Hepatic stellate cell (primary cell): ENCODE results near the gene ASPSCR1.

ENCODE experiments used
- DNase-seq: peaks from one replicate; pipeline ENCODE4 v3.0.0; 2011; ENCODE audit warnings: low spot score

Gene ASPSCR1

GRCh38 chr17:81999976-82000802, 22.8 kb downstream of the ASPSCR1 start:
- no peak for DNase-seq

DNA sequence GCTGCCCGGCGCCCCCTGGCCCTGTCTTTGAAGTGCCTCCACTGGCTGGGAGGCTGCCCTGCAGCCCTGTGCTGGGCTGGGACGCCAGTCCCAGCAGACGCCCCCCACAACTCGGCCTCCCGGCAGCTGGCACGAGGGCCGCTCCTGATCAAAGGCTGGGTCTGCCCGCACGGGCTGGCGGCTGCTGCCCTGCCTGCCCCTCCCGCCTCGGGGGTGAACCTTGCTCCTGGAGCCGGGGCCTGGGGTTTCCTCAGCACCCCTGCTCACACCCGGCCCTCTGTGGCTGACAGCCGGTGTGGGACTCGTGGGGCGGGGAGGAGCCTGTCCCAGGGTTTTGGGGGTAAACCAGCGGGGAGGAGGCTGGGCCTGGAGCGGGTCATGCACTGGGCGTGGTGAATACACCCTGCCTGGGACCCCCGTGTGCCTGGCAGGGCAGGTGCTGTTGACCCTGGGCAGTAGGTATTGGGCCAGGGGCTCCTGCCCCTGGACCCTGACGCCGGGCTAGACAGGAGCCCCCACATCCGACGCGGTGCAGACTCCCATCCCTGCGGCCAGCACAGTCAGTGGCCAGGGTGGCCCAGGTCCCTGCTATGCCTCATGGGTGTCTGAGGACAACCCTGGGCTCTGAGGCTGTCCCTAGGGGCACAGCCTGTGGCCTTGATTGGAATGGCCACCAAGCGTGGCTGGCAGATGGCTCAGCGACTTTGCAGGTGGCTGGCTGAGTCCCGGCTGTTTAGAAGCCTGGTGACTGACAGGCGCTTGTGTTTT, 23.6 kb downstream of the ASPSCR1 start:
- DNase-seq = no peak

DNA sequence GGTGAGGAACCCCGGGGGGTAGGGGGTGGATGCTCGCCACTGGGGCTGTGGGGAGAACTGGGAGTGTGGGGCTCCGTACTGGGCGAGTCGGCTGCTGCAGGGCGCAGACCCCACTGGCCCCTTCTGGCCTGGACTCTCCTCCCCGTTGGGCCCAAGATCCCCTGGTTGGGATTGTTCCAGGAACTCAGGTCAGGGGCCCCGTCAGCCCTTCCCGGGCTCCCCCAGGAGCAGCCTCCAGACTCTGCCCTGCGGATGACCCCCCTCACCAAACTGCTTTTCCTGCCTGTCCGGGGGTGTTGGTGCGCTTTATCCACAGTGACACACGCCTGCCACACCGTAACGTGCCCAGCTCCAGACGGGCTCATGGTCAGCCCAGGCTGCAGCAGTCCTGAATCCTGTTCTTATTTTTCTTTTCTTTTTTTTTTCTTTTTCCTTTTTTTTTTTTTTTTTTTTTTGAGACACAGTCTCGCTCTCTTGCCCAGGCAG, 24.2 kb downstream of the ASPSCR1 start:
- DNase-seq = no peak

DNA sequence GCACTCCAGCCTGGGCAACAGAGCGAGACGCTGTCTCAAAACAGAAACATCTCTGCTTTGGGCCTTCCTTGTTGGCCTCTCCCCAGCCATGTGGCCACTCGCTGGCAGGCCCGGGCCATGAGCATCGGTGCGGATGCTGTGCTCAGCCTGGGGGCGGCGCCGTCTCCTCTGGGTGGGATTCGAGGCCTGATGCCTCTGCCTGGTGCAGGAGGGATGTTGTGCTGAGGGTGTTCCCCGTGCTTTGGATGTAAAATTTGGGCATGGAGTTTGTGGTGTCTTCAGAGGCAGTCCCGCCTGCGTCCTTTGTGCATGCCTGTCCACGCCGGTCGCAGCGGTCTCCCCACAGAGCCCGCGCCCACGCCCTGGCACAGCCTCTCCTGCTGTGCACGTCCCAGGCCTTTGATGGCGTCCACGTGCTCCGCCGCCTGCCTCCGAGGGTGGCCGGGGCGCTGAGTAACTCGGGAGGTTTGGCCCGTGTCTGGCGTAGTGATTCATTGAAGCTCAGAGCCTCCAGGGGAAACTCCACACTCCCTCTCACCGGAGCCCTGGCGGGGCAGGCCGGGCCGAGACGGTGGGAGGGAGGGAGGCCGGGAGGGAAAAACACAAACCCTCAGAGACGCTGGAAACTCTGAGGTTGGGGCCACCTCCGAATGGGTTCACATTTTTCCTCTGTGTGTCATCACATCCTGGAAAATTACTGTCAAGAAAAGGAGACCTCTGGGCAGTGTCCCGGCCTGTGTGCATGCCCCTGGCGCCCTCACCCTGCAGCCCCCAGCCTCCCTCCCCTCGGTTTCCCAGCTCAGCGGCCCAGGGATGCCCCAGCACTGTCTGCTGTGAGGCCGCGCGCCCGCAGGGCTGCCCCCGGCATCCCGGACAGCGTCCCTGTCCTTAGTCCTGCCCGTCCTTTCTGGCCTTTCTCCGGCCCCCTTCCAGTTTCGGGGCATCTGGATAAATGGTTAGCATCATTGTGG, 26.3 kb downstream of the ASPSCR1 start:
- peak; percentile 98 for DNase-seq

GRCh38 chr17:82004517-82005455, 27.4 kb downstream of the ASPSCR1 start:
- DNase-seq = no peak

- DNase-seq = no peak
Observed at GRCh38 chr17:82005701-82006348, 28.4 kb downstream of the ASPSCR1 start.

GRCh38 chr17:82006468-82007227, 29.2 kb downstream of the ASPSCR1 start:
- DNase-seq = no peak

DNA sequence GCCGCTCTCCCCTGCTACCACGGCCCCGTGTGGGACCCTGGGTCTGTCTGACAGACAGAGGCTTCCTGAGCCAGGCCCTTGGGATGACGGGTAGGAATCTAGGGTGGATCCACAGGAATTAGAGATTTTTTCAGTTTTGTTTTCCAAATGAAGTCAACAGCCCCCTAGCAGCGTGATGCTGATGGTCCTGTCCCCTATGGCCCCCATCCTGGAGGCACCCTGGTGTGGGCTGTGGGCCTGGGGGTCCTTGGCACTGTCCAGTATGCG, 29.7 kb downstream of the ASPSCR1 start:
- no peak for DNase-seq

- DNase-seq = no peak
Observed at GRCh38 chr17:82007495-82008257, 30.2 kb downstream of the ASPSCR1 start.

DNA sequence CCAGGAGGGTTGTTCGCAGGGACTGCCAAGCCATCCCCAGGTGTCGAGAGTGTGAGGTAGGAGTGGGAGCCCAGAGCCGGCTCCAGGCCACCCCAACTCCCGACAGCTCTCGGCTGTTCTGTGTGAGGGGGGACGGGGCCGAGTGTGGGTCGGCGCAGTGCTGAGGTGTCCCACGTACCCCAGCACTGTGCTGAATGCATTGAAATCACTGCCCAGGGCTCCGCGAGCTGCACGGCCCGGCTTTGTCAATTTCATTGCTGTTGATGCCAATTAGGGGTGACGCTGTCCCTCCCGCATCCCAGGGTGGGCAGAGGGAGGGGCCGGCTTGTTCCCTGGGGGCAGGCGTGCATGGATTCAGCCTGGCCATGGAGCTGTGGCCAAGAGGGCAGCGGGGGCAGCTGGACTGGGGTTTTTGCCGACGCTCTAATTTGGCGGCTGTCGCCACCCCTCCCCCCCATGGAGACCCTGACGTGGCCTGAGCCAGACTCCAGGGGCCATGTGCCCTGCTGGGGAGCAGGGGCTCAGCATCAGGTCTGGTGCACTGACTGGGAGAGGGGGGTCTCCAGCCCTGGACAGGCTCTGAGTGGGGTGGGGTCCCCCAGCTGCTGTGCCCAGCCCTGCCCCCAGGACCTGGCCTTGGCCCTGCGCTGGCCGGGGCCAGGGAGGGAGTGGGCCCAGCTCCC, 31.0 kb downstream of the ASPSCR1 start:
- no peak for DNase-seq

GRCh38 chr17:82008941-82009405, 31.5 kb downstream of the ASPSCR1 start:
- no peak for DNase-seq

- DNase-seq = no peak
Observed at GRCh38 chr17:82009413-82009812, 32.0 kb downstream of the ASPSCR1 start.

DNA sequence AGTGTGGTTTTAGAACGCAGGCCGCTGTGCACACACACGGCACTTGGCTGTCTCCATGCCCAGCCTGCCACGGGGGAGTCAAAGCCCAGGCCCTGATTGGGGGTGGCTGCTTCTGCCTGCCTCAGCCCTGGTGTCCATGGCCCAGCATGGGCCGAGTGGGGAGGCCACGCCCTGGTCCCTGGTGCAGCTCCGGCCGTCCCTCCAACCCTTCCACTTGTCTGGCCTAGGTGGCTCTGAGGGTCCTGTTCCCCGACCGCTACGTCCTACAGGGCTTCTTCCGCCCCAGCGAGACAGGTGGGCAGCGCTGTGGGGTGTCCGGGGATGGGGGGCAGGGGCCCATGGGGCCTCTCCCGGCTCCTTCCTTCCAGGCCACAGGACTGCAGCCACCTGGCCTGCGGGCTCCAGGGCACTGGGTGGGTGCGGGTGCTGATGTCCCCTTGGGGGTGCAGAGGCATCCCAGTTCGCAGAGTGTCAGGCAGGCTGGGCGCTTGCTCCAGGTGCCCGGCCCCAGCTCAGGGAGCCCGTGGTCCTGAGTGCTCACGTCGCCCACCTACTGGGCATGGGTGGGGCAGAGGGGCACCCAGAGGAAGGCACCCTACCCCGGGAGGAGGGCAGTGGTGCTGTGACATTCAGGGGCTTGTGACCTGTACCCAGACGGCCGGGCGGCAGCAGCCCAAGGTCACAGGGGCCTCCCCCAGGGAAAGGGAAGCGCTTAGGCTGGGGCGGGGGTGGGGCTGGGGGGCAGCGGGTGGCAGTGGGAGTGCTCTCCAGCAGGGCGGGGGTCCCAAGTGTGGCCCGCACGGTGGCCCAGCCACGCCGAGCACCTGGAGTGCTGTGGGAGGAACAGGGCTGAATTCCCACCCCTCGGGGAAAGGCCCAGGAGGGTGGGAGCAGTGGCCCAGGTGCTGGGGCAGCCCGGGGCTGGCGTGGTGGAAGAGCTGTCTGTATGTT, 33.4 kb downstream of the ASPSCR1 start:
- no peak for DNase-seq

GRCh38 chr17:82011617-82012187, 34.3 kb downstream of the ASPSCR1 start:
- DNase-seq = no peak

- DNase-seq = no peak
Observed at GRCh38 chr17:82012261-82012639, 34.8 kb downstream of the ASPSCR1 start.

- DNase-seq = no peak
Observed at GRCh38 chr17:82012640-82013295, 35.3 kb downstream of the ASPSCR1 start.
